HG02981 (cell line): ENCODE data around the gene PAX8.

Experiments used
- ATAC-seq: cut with Tn5 transposase; IDR thresholded peaks from one replicate; pipeline ENCODE4 v1.9.1; 2021; ENCODE audit warnings: mild to moderate bottlenecking, moderate library complexity; ENCODE audit not compliant: unreplicated experiment

PAX8 gene

GRCh38 chr2:113209011-113209645 lies 69.6 kb downstream of the PAX8 start:
- ATAC-seq, result no peak

GRCh38 chr2:113208396-113208795 lies 70.3 kb downstream of the PAX8 start:
- no peak for ATAC-seq

- ATAC-seq, result no peak
Observed at GRCh38 chr2:113207021-113207420, 71.7 kb downstream of the PAX8 start.

- ATAC-seq, result no peak
Observed at GRCh38 chr2:113206251-113206650, 72.5 kb downstream of the PAX8 start.

GRCh38 chr2:113203901-113204519 lies 74.7 kb downstream of the PAX8 start:
- peak; percentile 77 for ATAC-seq

- ATAC-seq, result no peak
Observed at GRCh38 chr2:113203217-113203530, 75.5 kb downstream of the PAX8 start.

GRCh38 chr2:113202305-113203216 lies 76.2 kb downstream of the PAX8 start:
- ATAC-seq, result no peak

GRCh38 chr2:113201496-113202304 lies 77.0 kb downstream of the PAX8 start:
- ATAC-seq, result no peak

GRCh38 chr2:113200736-113201490 lies 77.8 kb downstream of the PAX8 start:
- ATAC-seq, result no peak

- ATAC-seq, result no peak
Observed at GRCh38 chr2:113200236-113200635, 78.5 kb downstream of the PAX8 start.

- peak; percentile 80 for ATAC-seq
Observed at GRCh38 chr2:113198790-113199612, 79.7 kb downstream of the PAX8 start.

- no peak for ATAC-seq
Observed at GRCh38 chr2:113198048-113198789, 80.5 kb downstream of the PAX8 start.

GRCh38 chr2:113197347-113198047 lies 81.2 kb downstream of the PAX8 start:
- ATAC-seq, result no peak

GRCh38 chr2:113196839-113197238 lies 81.9 kb downstream of the PAX8 start:
- ATAC-seq, result no peak

- ATAC-seq, result no peak
Observed at GRCh38 chr2:113195923-113196501, 82.7 kb downstream of the PAX8 start.

GRCh38 chr2:113192459-113193100 lies 86.1 kb downstream of the PAX8 start:
- no peak for ATAC-seq

GRCh38 chr2:113190871-113191270 lies 87.8 kb downstream of the PAX8 start:
- no peak for ATAC-seq
